SH-SY5Y (cell line): Measurements from ENCODE around the gene ACTBL2.

Source experiments
- GATA2 ChIP-seq: IDR thresholded peaks from 2 replicates; pipeline ENCODE4 v1.6.1; 2011; ENCODE audit warnings: mild to moderate bottlenecking, low read depth, low read length
- GATA3 ChIP-seq: IDR thresholded peaks from 2 replicates; pipeline ENCODE4 v1.6.1; 2011; ENCODE audit warnings: low read depth, mild to moderate bottlenecking, low read length, moderate library complexity

ACTBL2 gene

GRCh38 chr5:57501414-57502201 is 19.0 kb upstream of the ACTBL2 start:
- TF ChIP-seq GATA2: peak; percentile 60
- no peak for TF ChIP-seq GATA3

- no peak for TF ChIP-seq GATA3
- TF ChIP-seq GATA2: no peak
Observed at GRCh38 chr5:57499262-57500050, 16.8 kb upstream of the ACTBL2 start.

DNA sequence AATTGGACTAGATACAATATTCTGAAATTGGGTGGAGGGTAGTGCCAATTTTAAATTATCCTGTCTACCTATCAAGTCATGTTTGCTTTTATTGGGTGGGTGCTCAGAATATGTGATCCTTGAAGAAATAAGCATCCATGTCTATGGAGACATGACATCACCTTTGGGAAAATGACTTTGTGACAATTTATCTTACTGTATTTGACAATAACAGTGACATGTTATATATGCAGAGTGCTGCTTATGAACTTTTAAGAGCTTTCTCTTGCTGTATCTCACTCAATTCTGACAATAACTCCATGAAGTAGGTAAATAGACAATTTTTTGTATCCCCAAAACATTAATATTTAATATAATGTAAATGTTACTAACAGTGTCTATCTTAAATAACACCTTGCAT is 15.1 kb upstream of the ACTBL2 start:
- TF ChIP-seq GATA2 (no peak), GATA3 (no peak)

- TF ChIP-seq GATA3: no peak
- TF ChIP-seq GATA2: no peak
Observed at GRCh38 chr5:57495285-57496086, 12.9 kb upstream of the ACTBL2 start.

GRCh38 chr5:57494104-57495098 is 11.8 kb upstream of the ACTBL2 start:
- no peak for TF ChIP-seq GATA2
- no peak for TF ChIP-seq GATA3

- TF ChIP-seq GATA2 (no peak), GATA3 (no peak)
Observed at GRCh38 chr5:57493034-57493433, 10.4 kb upstream of the ACTBL2 start.

- no peak for TF ChIP-seq GATA2
- TF ChIP-seq GATA3: no peak
Observed at GRCh38 chr5:57492632-57493031, 10.0 kb upstream of the ACTBL2 start.

GRCh38 chr5:57491369-57491965 is 8.9 kb upstream of the ACTBL2 start:
- TF ChIP-seq GATA2 (no peak), GATA3 (no peak)

DNA sequence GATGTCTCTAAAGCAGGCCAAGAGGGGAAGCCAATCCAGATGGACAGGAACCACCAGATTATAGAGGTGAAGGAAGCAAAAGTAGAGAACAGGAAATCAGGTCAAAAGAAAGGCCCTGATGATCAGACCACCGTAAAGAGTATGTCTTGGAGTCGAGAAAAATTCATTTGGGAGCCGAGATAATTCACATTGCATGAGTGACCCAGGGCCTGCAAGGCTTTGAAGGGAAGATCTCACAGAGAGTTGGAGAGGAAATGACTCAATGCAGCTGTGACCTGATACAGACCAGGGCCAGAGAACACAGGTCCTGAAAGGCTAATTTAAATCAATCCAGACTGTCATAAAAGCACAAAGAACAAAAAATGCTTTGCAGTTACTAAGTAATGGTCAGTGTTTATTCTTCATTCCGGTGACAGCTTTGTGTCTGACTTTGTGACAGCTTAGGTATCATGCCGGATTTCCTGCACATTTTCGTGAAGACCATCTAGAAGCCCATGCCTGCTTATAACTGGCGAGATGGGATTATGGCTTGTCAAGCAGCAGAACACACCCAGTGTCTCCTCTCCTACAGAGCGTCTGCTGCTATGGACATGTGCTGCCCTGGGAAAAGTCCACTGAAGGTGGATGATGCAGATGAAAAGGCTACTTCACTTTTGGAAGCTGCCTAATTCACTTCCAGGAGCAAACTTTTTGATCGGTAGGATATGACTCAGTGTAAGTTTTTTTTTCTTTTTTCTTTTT is 5.8 kb upstream of the ACTBL2 start:
- no peak for TF ChIP-seq GATA3
- TF ChIP-seq GATA2: no peak

DNA sequence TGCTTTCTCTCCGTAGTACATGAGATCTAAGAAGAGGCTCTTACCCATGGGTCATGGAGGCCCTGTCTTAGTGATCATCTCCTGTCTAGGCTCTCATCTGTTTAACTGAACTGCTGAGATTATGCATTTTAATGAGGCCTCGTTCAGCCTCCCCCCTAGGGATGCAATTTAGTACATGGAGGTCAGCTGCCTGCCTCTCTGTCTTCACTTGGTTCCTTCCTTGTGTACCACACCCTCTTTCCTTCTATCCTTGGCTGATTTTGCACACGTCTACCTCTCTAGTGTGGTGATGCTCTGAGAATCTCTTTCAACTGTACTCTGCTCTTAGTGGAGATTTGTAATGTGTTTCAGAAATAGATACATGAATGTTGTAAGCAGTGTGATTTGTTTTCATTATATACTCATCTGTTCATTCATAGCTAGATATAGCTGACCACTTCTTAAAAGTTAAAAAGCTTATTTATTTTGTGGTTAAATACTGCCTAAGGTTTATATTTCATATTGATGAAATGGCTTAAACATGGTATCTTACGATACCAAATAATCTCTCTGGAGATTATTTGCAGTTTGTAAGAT is 3.5 kb upstream of the ACTBL2 start:
- TF ChIP-seq GATA2 (no peak), GATA3 (no peak)

DNA sequence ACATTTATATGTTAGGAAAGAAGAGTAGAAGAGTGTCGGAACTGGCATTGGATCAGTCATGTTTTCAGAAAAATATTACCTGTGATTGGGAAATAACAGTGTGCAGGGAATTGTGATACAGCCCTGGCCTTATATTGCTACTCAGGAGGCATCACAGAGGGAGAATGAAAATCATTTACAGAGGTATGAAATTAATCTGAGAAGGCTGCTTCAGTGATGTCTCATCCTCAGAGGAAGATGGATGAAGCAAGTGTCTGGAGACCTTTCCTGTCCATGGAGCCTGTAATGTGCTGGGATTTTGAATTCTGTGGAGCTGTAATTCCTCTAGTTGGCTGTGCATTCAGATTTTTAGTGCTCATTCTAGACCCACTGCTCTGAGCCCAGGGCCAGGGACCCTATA is 3.8 kb downstream of the ACTBL2 start:
- TF ChIP-seq GATA2 (no peak), GATA3 (no peak)

- no peak for TF ChIP-seq GATA3
- no peak for TF ChIP-seq GATA2
Observed at GRCh38 chr5:57476601-57477056, 6.0 kb downstream of the ACTBL2 start.

DNA sequence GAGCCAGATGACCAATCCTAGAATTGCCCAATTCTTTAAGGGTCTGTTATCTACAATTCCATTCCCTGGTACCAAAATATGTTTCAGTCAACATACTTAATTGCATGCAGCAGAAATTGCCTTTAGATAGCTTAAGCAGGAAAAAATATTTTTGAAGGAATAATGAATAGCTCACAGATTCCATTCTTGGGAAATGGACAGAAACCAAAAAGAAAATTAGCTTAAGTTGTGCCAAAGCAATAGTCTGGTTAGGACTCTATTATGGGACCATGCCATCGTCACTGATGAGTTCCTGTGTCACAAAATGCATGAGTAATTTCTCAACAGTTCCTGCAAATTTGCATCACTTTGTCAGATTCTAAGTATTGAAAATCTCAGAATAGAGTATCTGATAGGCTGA is 12.3 kb downstream of the ACTBL2 start:
- no peak for TF ChIP-seq GATA2
- no peak for TF ChIP-seq GATA3
